Measurements from ENCODE around the gene VAPA. TPM values are rescaled to one million over a fixed set of nuclear protein-coding genes. Genes with fewer than 3 reads are reported as not detected.

VAPA gene
- total RNA-seq, 1 donor from 2014 or later, result 132 TPM

GRCh38 chr18:10008006-10008647 lies 94.3 kb downstream of the VAPA start:
- DNase-seq (ENCODE audit: extremely low spot score, unreplicated experiment), result no peak
- Mint-ChIP-seq H3K4me3 (no peak overlapping the region), H3K9me3 (peaks cover 6% of the 10 kb centered on the region), H3K4me1 (ENCODE audit: unreplicated experiment) (peaks cover 15% of the 10 kb centered on the region), H3K36me3 (peaks cover 4% of the 10 kb centered on the region), H3K27ac (no peak overlapping the region), H3K27me3 (no peaks in the 10 kb centered on the region)
- no peak for TF ChIP-seq CTCF (conservative IDR thresholded peaks at IDR 0.05)

Other genes starting within 250 kb of the VAPA start
- 8.9 and 19.7 TPM in 2 replicates for gene RAB31, start 205.7 kb upstream of the VAPA start, total RNA-seq (ENCODE audit: low replicate concordance)
- not detected in 2 replicates for gene TXNDC2, start 28.0 kb upstream of the VAPA start, total RNA-seq (ENCODE audit: low replicate concordance)